IMR-90 (cell line): Measurements from ENCODE around the gene DNM2. TPM values are rescaled to one million over a fixed set of nuclear protein-coding genes. Genes with fewer than 3 reads are reported as not detected.

Experiments
- ATAC-seq: fragments of 200-7000 bp; cut with Tn5 transposase; 2 replicates; pipeline ENCODE4 v1.9.1; 2020; ENCODE audit warnings: low read depth, mild to moderate bottlenecking, moderate library complexity
- BruUV-seq: library from RNA; stranded (reverse); fragments of 400-500 nt; replicated peaks from 2 replicates; lab custom pipeline; 2021; lab: Mats Ljungman, UMichigan
- CTCF ChIA-PET: fragments of 300-600 bp; formaldehyde crosslinking; extraction: SDS; loops from one replicate; lab custom pipeline; 2021; ENCODE audit warnings: antibody characterized with exemption; lab: Yijun Ruan, JAX
- POLR2A ChIA-PET: fragments of 300-600 bp; sonication (Branson Sonifier 250); formaldehyde crosslinking; loops from one replicate; lab custom pipeline; 2022; ENCODE audit warnings: antibody characterized with exemption; ENCODE audit not compliant: unreplicated experiment; lab: Charles Lee
- DNase-seq: peaks from one replicate; pipeline ENCODE4 v3.0.0; 2013
- H2AFZ ChIP-seq: replicated peaks from 2 replicates; pipeline ENCODE3; 2013; ENCODE audit warnings: low read length, mild to moderate bottlenecking; ENCODE audit not compliant: poor library complexity
- H2AK5ac ChIP-seq: 2 replicates; pipeline ENCODE4 v1.6.1; 2013; ENCODE audit warnings: low read depth, low read length, inconsistent platforms
- H2AK9ac ChIP-seq: replicated peaks from 2 replicates; pipeline ENCODE3; 2013; ENCODE audit warnings: mild to moderate bottlenecking, low read depth, low read length, moderate library complexity; ENCODE audit not compliant: poor library complexity
- H2BK120ac ChIP-seq: 2 replicates; pipeline ENCODE4 v1.6.1; 2013; ENCODE audit warnings: low read depth, low read length, inconsistent platforms
- H2BK15ac ChIP-seq: 3 replicates; pipeline ENCODE4 v1.6.1; 2013; ENCODE audit warnings: low read depth, low read length, inconsistent platforms
- H2BK20ac ChIP-seq: 2 replicates; pipeline ENCODE4 v1.6.1; 2013; ENCODE audit warnings: low read depth, mild to moderate bottlenecking, inconsistent platforms, low read length, moderate library complexity
- H2BK5ac ChIP-seq: 2 replicates; pipeline ENCODE4 v1.6.1; 2013; ENCODE audit warnings: mild to moderate bottlenecking, low read depth, low read length, inconsistent platforms; ENCODE audit not compliant: poor library complexity, severe bottlenecking
- H3K14ac ChIP-seq: replicated peaks from 2 replicates; pipeline ENCODE4 v1.6.1; 2013; ENCODE audit warnings: low read depth, low read length, inconsistent platforms
- H3K18ac ChIP-seq: 2 replicates; pipeline ENCODE4 v1.6.1; 2013; ENCODE audit warnings: low read depth, low read length, control low read depth
- H3K23ac ChIP-seq: 2 replicates; pipeline ENCODE4 v1.6.1; 2013; ENCODE audit warnings: low read depth, low read length, inconsistent platforms
- H3K27ac ChIP-seq: 2 replicates; pipeline ENCODE4 v1.5.1; 2013; ENCODE audit warnings: mild to moderate bottlenecking, control low read depth, low read length; ENCODE audit not compliant: insufficient read depth
- H3K27me3 ChIP-seq: 2 replicates; pipeline ENCODE4 v1.6.1; 2013; ENCODE audit warnings: low read length; ENCODE audit not compliant: control insufficient read depth, insufficient read depth
- H3K36me3 ChIP-seq: 2 replicates; pipeline ENCODE4 v1.6.1; 2013; ENCODE audit warnings: low read length, mixed read lengths; ENCODE audit not compliant: control insufficient read depth, insufficient read depth
- H3K4ac ChIP-seq: 2 replicates; pipeline ENCODE4 v1.6.1; 2013; ENCODE audit warnings: low read depth, low read length, inconsistent platforms
- H3K4me1 ChIP-seq: 2 replicates; pipeline ENCODE4 v1.6.1; 2013; ENCODE audit warnings: low read length, mixed read lengths; ENCODE audit not compliant: control insufficient read depth, insufficient read depth
- H3K4me2 ChIP-seq: 2 replicates; pipeline ENCODE4 v1.6.1; 2013; ENCODE audit warnings: low read depth, mild to moderate bottlenecking, control low read depth, low read length, moderate library complexity
- H3K4me3 ChIP-seq: 2 replicates; pipeline ENCODE4 v1.5.1; 2013; ENCODE audit warnings: low read depth, mild to moderate bottlenecking, control low read depth, low read length, moderate library complexity; ENCODE audit not compliant: insufficient read depth
- H3K56ac ChIP-seq: 2 replicates; pipeline ENCODE4 v1.6.1; 2013; ENCODE audit warnings: low read length, inconsistent platforms; ENCODE audit not compliant: insufficient read depth; ENCODE audit errors: extremely low read depth
- H3K79me1 ChIP-seq, 2 experiments: 2 replicates each; pipeline ENCODE4 v1.6.1; 2013; ENCODE audit warnings: low read length in 2 of 2, inconsistent platforms in 1 of 2, low read depth in 1 of 2
- H3K9ac ChIP-seq: 2 replicates; pipeline ENCODE4 v1.6.1; 2013; ENCODE audit warnings: low read depth, low read length, control low read depth
- H3K9me1 ChIP-seq: 2 replicates; pipeline ENCODE4 v1.6.1; 2013; ENCODE audit warnings: low read length, inconsistent platforms; ENCODE audit not compliant: insufficient read depth
- H3K9me3 ChIP-seq: 2 replicates; pipeline ENCODE4 v1.6.1; 2013; ENCODE audit warnings: low read length; ENCODE audit not compliant: control insufficient read depth, insufficient read depth
- H4K20me1 ChIP-seq: 2 replicates; pipeline ENCODE4 v1.6.1; 2013; ENCODE audit warnings: low read length, inconsistent platforms; ENCODE audit not compliant: insufficient read depth
- H4K5ac ChIP-seq: 2 replicates; pipeline ENCODE4 v1.6.1; 2013; ENCODE audit warnings: mild to moderate bottlenecking, low read depth, low read length, control low read depth
- H4K8ac ChIP-seq, 2 experiments: 2 replicates each; pipeline ENCODE4 v1.6.1; 2013; ENCODE audit warnings: low read depth in 2 of 2, low read length in 2 of 2, control low read depth in 1 of 2, inconsistent platforms in 1 of 2
- H4K91ac ChIP-seq: 2 replicates; pipeline ENCODE4 v1.6.1; 2013; ENCODE audit warnings: low read depth, low read length, inconsistent platforms; ENCODE audit not compliant: insufficient read depth
- CHD1 ChIP-seq: IDR thresholded peaks from 2 replicates; pipeline ENCODE4 v1.6.1; 2012; ENCODE audit warnings: low read depth, low read length, improper control_type of control experiment
- MAZ ChIP-seq: IDR thresholded peaks from 2 replicates; pipeline ENCODE4 v1.6.1; 2012; ENCODE audit warnings: low read depth, mild to moderate bottlenecking, low read length, improper control_type of control experiment, moderate library complexity, borderline replicate concordance
- POLR2A ChIP-seq: IDR thresholded peaks from 2 replicates; pipeline ENCODE4 v1.6.1; 2012; ENCODE audit warnings: mild to moderate bottlenecking, low read depth, low read length
- WGBS, 2 experiments: methylation state at CpG; one replicate each; pipeline versions ENCODE4 v1.1.5 to v1.1.7; 2013; ENCODE audit warnings: missing lambda C conversion rate in 2 of 2; ENCODE audit not compliant: insufficient read length in 1 of 2; ENCODE audit errors: extremely low coverage in 2 of 2; 5-methylcytosine and 5-hydroxymethylcytosine counted together
- dilution Hi-C: fragments of 300-500 bp; cut with HindIII; formaldehyde crosslinking; loops from one replicate; pipeline ENCODE4 v1.14.3; 2018; ENCODE audit warnings: low sequenced_read_pairs; ENCODE audit not compliant: unreplicated experiment
- in situ Hi-C: fragments of 300-500 bp; cut with MboI; formaldehyde crosslinking; loops from 3 replicates; pipeline ENCODE4 v1.14.3; 2019; ENCODE audit warnings: low sequenced_read_pairs, inconsistent platforms, mixed read lengths
- intact Hi-C: fragments of 100-400 bp; cut with micrococcal nuclease; formaldehyde crosslinking; loops from 2 replicates; pipeline ENCODE4 v1.10.0; 2022
- polyA plus RNA-seq, 3 experiments: library from polyadenylated mRNA; depleted of rRNA; stranded (reverse); fragments of >200 nt; gene quantifications; 2 replicates each; pipeline ENCODE4 v1.2.3, GENCODE V29; 2012; ENCODE audit warnings: low replicate concordance in 1 of 3
- total RNA-seq: library from RNA; depleted of rRNA; stranded (reverse); fragments of >200 nt; gene quantifications from 2 replicates; pipeline ENCODE4 v1.2.3, GENCODE V29; 2012
- TF ChIP-seq, protein P1 (sequence below): conservative IDR thresholded peaks from 2 replicates; pipeline ENCODE4 v1.5.1; 2012; ENCODE audit warnings: mild to moderate bottlenecking, low read depth, low read length, improper control_type of control experiment

The DNM2 gene
- total and polyA plus RNA-seq, 2 of the 4 experiments (the other 2 are of a cell fraction), result 55.6 to 74.2 TPM

- H3K23ac ChIP-seq, result no peak overlapping the region
- no peaks in the 10 kb centered on the region for H3K27me3 ChIP-seq
- no peak overlapping the region for H3K4ac ChIP-seq
- in situ Hi-C loops (no loop called here), dilution Hi-C loops (no loop called here), intact Hi-C loops (loop anchor here (10.0 kb wide), 1 partner anchor 288 kb away; the partner anchor contains the start of gene CDC37)
- H2BK120ac ChIP-seq, result no peak overlapping the region
- no peak overlapping the region for H3K27ac ChIP-seq
- no peak overlapping the region for H2BK20ac ChIP-seq
- H4K91ac ChIP-seq, result no peak overlapping the region
- no peak overlapping the region for H2BK15ac ChIP-seq
- no peak overlapping the region for H3K18ac ChIP-seq
- H4K20me1 ChIP-seq, result peaks cover 76% of the 10 kb centered on the region
- H2AFZ ChIP-seq, result peak overlapping the region; percentile 27
- DNase-seq (no peak), ATAC-seq (no peak)
- no TSS peak for BruUV-seq
- no peak overlapping the region for H3K4me3 ChIP-seq
- H3K9me1 ChIP-seq, result peaks cover 23% of the 10 kb centered on the region
- H2AK5ac ChIP-seq, result no peak overlapping the region
- H3K9me3 ChIP-seq, result no peaks in the 10 kb centered on the region
- TF ChIP-seq MAZ (no peak), POLR2A (0 out of 2 replicates have a peak, but pooled peaks have one; percentile 18), CHD1 (no peak)
- TF ChIP-seq, protein P1, sequence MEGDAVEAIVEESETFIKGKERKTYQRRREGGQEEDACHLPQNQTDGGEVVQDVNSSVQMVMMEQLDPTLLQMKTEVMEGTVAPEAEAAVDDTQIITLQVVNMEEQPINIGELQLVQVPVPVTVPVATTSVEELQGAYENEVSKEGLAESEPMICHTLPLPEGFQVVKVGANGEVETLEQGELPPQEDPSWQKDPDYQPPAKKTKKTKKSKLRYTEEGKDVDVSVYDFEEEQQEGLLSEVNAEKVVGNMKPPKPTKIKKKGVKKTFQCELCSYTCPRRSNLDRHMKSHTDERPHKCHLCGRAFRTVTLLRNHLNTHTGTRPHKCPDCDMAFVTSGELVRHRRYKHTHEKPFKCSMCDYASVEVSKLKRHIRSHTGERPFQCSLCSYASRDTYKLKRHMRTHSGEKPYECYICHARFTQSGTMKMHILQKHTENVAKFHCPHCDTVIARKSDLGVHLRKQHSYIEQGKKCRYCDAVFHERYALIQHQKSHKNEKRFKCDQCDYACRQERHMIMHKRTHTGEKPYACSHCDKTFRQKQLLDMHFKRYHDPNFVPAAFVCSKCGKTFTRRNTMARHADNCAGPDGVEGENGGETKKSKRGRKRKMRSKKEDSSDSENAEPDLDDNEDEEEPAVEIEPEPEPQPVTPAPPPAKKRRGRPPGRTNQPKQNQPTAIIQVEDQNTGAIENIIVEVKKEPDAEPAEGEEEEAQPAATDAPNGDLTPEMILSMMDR, result no peak
- ChIA-PET POLR2A (no interaction called here), CTCF (no interaction called here)
- no peak overlapping the region for H3K56ac ChIP-seq
- H3K4me2 ChIP-seq, result no peak overlapping the region
- no peak overlapping the region for H3K14ac ChIP-seq
- peaks cover 46% of the 10 kb centered on the region for H3K36me3 ChIP-seq
- H3K4me1 ChIP-seq, result no peaks in the 10 kb centered on the region
- H4K8ac ChIP-seq, result no peak overlapping the region
- H3K9ac ChIP-seq, result no peak overlapping the region
- no peak overlapping the region for H2AK9ac ChIP-seq
- peaks cover 9 to 43% of the 10 kb centered on the region in 2 experiments for H3K79me1 ChIP-seq
- no peak overlapping the region for H4K5ac ChIP-seq
- H2BK5ac ChIP-seq, result no peak overlapping the region
- WGBS, 2 experiments, result 80% methylated on average over 2 of the region's 5 CpGs; no CpG with 5 or more reads in 1 of the 2 experiments
These were observed 25.1 kb upstream of the DNM2 start for GRCh38 chr19:10692673-10693264.
